ENCODE measurements around the gene TXNDC17. TPM values are rescaled to one million over a fixed set of nuclear protein-coding genes. Genes with fewer than 3 reads are reported as not detected.

The TXNDC17 gene
- total and polyA plus RNA-seq, 2 of the 8 experiments (the other 6 are each of a cell fraction or from before 2014, with no cell fraction given): 182 to 410 TPM

GRCh38 chr17:6677158-6677831 lies 36.4 kb downstream of the TXNDC17 start (continued):
- TF ChIP-seq CHD7 (IDR thresholded peaks at IDR 0.05; ENCODE audit: insufficient replicate concordance, low read length) (no peak), POLR2A (IDR thresholded peaks at IDR 0.05; ENCODE audit: control extremely low read depth in 1 of 2, low read depth in 2 of 2, low read length in 2 of 2) (no peak), YY1 (IDR thresholded peaks at IDR 0.05; ENCODE audit: low read depth, low read length) (no peak), GTF2F1 (IDR thresholded peaks at IDR 0.05; ENCODE audit: borderline replicate concordance, low read depth, low read length) (no peak), GABPA (IDR thresholded peaks at IDR 0.05; ENCODE audit: borderline replicate concordance, insufficient read depth, low read length) (no peak), SIX5 (IDR thresholded peaks at IDR 0.05; ENCODE audit: low read depth, low read length) (no peak), POLR2AphosphoS5 (IDR thresholded peaks at IDR 0.05; ENCODE audit: low read depth, low read length) (no peak), NRF1 (IDR thresholded peaks at IDR 0.05; ENCODE audit: low read depth, low read length) (no peak)
